Tracheal epithelial cell (primary cell): ENCODE measurements around the gene TLR1. TPM values are rescaled to one million over a fixed set of nuclear protein-coding genes. Genes with fewer than 3 reads are reported as not detected.

Experiments used
- total RNA-seq: library from RNA; depleted of rRNA; stranded (reverse); fragments of >200 nt; gene quantifications from 2 replicates; pipeline ENCODE4 v1.2.1, GENCODE V29; 2014

Gene TLR1, protein sequence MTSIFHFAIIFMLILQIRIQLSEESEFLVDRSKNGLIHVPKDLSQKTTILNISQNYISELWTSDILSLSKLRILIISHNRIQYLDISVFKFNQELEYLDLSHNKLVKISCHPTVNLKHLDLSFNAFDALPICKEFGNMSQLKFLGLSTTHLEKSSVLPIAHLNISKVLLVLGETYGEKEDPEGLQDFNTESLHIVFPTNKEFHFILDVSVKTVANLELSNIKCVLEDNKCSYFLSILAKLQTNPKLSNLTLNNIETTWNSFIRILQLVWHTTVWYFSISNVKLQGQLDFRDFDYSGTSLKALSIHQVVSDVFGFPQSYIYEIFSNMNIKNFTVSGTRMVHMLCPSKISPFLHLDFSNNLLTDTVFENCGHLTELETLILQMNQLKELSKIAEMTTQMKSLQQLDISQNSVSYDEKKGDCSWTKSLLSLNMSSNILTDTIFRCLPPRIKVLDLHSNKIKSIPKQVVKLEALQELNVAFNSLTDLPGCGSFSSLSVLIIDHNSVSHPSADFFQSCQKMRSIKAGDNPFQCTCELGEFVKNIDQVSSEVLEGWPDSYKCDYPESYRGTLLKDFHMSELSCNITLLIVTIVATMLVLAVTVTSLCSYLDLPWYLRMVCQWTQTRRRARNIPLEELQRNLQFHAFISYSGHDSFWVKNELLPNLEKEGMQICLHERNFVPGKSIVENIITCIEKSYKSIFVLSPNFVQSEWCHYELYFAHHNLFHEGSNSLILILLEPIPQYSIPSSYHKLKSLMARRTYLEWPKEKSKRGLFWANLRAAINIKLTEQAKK
- total RNA-seq: 3.6 TPM in 1 of 2 replicates, not detected in the other

DNA sequence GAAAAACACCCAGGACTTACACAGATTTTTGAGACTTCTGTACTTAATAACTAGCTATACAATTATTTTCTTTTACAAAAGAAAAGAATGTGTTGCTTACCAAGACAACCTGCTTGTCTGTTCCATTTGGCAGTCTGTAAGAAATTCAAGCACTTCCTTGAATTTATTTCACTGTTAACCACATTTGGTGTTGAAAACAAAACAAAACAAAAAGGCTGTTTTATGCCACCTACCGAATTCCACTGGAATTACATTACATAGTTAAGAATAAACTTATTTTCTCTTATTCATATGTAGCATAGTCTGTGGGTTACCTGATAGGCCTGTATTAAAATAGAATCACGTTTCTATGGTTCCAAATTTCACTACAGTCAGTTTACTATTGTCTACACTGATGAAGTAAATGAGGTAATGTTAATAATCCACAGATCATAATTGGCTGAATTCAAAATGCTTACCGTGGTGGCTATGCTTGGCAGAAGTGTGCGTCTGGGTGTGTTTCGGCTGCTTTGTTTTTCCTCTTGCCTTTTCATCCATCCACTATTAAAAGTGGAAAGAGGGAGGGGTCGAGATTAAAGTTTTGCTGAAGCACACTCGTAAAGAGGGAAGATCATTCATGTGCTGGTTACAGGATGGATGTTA is at the start of gene TLR1:
TSS of gene TLR1 (minus strand) at position 138 of the 642 bp plus-strand sequence. CDS start 5,960 bp downstream, outside the sequence.

DNA sequence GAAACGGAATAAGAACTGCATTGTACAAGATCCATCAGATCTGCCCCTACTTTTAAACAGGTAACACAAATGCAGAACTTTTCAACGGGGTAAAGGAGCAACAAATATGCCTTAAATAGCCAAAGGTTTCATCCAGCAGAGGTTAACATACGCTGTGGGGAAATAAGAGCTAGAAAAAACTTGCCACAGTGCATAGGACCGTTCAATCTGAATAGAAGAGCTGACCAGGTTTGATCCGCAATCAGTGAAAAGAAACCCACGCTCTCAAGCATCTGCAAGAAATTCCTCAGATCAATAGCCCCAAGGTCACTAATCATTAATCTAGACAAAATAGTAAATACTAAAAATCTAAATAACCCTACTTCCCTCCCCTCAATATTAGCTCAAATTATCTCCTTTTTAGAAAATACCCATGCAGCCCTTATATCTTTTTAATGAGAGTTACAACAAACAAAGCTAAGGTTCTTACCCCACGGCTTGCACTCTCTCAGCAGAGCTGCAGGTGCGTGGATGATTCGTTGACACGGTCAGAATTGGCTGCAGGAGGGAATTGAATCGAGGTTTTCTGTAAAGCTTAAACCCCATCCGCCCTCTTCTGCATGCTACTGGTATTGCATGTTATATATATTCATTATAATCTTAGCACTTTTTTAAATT is 22.0 kb downstream of the TLR1 start, which contains the start of gene TLR10:
TSS of gene TLR10 (minus strand) at position 539 of the 657 bp plus-strand sequence. CDS start 7,400 bp downstream, outside the sequence.

Other genes starting within 250 kb of the TLR1 start
- 20.0 and 29.2 TPM in 2 replicates for gene KLF3, start 140.6 kb downstream of the TLR1 start, total RNA-seq
- under 0.01 TPM in 1 of 2 replicates, not detected in the other for gene TLR10, start 21.8 kb downstream of the TLR1 start, total RNA-seq
- gene TLR6, start 52.0 kb upstream of the TLR1 start, total RNA-seq: 0.48 and 0.64 TPM in 2 replicates
- 50.1 and 118 TPM in 2 replicates for gene FAM114A1, start 63.0 kb upstream of the TLR1 start, total RNA-seq
- gene TMEM156, start 227.6 kb upstream of the TLR1 start, total RNA-seq: 11.5 and 11.8 TPM in 2 replicates